GM19455 (cell line): Measurements from ENCODE around the gene SLC6A20.
"Not testable (repeated sequence)": the region's sequence is repeated elsewhere in the genome, so short reads cannot be mapped to it uniquely, and the experiment has no call there.

Experiments
- ATAC-seq: cut with Tn5 transposase; IDR thresholded peaks from one replicate; pipeline ENCODE4 v1.9.1; 2021; ENCODE audit not compliant: unreplicated experiment

SLC6A20 gene

DNA sequence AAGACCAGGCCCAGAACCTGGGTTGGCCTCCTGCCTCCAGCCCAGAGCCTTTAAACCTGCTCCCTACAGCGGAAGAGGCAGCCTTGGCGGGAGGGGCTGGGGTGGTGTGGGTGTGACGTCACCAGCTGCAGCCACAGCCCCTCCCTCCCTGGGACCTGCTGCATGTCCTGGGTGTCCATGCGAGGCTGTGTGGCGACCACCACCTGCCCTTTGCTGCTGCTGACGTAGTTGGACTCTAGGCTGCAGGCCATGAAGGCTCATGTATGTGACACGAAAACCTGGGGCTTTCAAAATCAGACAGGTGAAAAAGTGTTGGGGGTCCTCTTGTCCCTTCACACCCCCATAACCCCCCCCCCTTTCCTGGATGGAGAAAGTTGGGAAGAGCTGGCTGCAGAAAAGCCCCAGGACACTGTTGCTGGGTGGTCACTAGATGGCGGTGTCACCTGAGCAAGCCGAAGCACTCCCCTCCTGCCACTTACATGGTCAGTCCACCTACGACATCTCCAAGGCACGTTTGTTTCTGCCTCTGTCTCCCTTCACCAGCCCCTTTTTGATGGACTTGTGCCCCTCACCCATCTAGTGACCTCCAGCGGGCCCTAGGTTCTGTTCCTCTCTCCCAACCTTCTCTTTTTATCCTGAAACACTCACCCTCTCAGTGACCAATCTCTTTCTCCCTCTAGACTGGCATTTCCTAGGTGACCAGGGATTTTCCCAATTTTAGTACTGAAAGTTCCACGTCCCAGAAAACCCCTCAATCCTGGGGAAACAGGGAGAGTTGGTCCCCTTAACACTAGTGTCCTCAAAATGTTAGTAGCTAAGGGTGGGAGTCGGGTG lies 35.2 kb downstream of the SLC6A20 start:
- ATAC-seq, result no peak

- ATAC-seq, result no peak
These were observed 36.5 kb downstream of the SLC6A20 start for GRCh38 chr3:45759851-45760250.

DNA sequence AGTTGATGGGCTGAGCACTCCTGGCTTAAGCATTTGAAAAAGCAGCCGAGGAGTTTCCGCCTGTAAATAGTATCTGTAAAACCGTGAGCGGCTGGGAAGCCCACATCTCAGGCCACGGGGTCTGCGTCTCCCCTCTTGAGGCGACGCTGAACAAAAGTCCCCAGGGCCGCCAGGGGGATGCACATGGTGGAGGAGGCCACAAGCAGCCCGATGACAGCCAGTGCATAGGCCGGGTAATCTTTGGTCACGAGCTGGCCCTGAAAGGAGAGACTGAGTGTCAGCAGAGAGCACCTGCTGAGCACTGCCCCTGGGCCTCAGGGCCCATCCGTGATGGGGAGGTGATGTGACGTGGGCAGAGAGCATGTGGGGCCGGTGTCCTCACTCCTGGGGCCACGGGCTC lies 37.5 kb downstream of the SLC6A20 start:
- no peak for ATAC-seq

DNA sequence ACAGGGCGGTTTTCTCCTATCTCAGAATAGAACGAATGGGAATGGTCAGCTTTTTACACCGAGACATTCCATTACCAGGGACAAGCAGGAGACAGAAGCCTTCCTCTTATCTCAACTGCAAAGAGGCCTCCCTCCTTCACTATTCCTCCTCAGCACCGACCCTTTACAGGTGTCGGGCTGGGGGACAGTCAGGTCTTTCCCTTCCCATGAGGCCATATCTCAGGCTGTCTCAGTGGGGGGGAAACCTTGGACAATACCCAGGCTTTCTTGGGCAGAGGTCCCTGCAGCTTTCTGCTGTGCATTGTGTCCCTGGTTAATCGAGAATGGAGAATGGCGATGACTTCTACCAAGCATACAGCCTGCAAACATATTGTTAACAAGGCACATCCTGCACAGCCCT lies 39.2 kb downstream of the SLC6A20 start:
- not testable (repeated sequence) for ATAC-seq

GRCh38 chr3:45756055-45756454 lies 40.3 kb downstream of the SLC6A20 start:
- ATAC-seq, result no peak

DNA sequence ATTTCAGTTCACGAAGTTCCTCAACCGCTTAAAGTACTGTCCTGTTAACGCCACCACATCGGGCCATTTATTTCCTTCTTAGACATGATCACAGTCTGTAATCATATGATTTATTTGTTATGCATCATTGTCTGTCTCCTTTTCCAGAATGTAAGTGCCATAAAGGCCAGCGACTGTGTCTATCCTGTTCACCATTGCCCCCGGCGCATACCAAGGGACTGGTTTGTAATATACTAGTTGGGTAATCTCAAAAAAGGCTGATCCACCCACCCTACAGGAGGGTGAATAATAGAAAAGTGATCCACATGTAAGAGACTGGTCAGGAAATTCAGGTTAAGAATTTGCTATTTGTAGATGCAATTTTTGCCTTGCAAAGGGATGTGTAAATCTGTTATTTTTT lies 41.9 kb downstream of the SLC6A20 start:
- no peak for ATAC-seq

GRCh38 chr3:45753095-45753494 lies 43.2 kb downstream of the SLC6A20 start:
- ATAC-seq, result no peak

GRCh38 chr3:45751537-45752242 lies 44.6 kb downstream of the SLC6A20 start:
- ATAC-seq, result no peak

DNA sequence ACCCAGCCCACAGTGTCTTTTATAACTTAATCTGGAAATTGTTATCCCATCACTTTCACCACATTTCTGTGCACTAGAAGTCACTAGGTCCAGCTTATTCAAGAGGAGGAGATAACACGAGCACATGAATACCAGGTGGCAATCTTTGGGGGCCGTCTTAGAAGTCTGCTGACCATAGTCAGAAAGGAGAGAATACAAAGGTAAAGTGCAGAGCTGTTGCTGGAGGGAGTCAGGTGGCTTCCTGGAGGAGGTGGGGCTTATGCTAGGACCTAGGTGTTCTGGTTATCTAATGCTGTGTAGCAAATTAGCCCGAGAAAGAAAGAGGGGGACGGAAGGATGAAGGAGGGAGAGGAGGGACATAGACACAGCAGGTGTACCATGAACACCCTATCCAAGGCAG lies 46.5 kb downstream of the SLC6A20 start:
- ATAC-seq, result no peak

- not testable (repeated sequence) for ATAC-seq
These were observed 47.2 kb downstream of the SLC6A20 start for GRCh38 chr3:45749036-45749600.

DNA sequence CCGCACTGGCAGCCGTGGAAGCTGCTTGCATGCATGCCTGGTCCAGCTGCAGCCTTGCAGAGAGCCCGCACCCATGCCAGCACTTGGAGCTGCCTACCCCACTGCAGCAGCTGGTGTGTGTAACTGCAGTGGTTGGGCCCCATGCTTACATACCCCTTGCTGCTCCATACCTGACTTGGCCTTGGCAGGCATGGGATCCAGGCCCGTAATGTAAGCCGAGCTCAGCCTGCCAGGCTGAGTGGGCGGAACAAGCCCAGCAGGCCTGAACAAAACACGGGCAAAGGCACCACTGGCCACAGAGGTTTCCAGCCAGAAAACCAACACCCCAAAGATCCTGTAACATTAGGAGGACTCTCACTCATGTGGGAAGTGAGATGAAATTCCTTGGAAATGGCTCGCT lies 48.3 kb downstream of the SLC6A20 start:
- no peak for ATAC-seq

DNA sequence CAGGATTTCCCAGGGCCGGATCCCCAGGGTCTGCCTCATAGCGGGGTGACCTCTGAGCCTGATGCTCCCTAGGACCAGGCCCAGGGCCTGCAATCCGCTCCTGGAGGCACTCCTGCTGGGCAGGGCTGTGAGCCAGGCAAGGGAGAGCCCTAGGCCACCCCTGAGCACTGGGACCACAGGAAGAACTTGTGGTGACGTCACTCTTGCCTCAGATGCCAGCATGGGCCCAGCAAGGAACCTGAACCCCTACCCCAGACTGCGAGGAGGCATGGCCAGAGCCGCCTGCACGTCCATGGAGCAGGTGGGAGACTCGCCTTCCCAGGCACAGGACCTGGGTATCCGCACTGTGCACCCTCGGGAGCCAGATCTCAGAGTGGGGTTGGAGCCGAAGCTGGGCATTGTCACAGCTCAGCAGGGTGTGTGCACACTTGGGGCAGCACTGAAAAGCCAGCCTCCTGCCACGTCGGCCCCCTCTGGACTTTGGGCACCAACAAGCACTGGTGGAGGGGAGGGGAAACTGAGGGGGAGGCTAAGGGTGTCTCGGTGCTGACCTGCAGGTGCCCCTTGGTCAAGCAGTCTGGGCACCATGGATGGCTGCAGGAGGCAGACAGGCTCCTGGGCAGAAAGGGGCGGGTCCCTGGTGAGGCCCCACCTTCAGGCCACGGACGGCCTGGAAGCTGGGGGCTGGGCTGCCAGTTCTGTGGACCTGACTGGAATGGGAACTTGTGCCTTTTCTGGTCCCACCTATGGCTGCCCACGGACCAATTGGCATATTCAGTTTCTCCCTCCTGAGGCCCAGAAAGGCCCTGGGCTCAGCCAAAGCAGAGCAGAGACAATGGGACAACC lies 49.3 kb downstream of the SLC6A20 start:
- ATAC-seq, result no peak

DNA sequence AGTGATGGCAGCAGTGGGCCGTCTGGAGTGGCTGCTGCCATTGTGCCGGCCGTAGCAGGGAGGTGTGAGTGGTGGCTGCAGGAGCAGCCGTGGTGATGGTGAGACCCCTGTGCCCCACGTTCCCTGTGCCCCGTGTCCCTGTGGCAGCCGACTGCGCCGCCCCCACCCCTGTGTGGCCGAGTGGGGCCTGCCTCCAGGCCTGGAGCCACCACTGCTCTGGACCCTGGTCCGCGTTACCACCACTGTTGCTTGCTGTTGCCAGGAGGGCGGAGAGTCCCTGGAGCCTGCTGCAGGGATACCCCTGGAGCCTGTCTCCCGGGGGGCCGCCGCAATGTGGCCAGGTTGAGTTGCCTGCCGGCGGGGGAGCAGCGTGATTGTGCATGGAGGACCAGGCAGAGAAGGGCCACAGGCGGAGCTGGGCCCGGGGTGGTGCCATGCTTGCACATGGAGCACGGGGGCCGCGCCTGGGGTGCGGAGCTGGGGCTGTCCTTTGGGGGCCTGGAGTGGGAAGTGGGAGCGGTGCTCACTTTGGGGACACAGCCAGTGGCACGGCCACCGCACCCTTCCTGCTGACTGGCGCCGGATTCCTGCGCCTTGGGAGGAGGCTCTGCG lies 50.1 kb downstream of the SLC6A20 start:
- no peak for ATAC-seq

DNA sequence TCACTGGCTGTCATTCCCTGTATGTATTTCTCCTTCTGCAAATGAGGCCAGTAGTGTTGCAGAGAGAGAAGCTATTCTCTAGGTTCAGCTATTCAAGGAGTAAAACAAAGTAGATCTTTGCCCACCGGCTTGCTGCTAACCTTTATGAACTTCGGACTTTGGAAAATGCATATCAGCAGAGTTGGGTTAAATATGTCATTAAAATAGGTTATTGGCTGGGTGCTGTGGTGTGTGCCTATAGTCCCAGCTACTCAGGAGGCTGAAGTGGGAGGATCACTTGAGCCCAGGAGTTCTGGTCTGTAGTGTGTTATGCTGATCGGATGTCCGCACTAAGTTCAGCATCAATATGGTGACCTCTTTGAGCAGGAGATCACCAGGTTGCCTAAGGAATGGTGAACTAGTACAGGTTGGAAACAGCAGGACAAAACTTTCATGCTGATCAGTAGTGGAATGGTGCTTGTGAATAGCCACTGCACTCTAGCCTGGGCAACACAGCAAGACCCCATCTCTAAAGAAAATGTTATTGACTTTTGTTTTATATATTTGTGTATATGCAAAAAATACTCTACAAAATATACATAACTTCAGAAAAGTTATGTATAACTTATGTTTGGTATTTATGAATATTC lies 53.8 kb downstream of the SLC6A20 start:
- no peak for ATAC-seq

DNA sequence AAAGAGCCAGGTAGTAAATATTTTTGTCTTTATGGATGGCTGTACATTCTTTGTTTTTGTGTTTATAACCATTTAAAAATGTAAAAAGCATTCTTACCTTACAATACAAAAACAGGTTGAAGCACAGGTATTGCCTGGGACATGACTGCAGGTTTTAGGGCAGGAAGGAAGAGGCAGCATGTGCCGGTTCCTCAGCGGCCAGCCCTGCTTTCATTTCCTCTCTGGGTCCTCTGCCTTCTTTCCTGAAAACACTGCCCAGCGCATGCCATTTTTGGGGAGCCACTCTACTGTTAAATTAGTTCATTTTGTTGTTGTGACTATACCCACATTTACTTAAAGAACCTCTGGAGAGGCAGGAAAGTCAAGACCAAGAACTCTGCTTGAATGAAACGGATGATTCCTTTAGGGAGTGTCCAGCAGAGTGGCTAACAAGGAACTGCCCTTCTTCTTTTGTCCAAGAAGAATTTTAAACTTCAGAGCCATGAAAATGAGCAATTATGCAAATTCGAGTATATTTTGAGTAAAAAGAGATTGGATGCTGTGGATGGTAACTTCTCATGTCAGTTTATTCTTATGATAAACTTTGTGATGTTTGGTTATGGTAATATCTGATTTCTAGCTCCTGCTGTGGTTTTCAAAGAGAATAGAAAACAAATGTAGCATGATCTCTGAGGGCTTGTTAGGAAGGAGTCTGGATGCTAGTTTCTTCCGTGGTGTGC lies 54.4 kb downstream of the SLC6A20 start:
- ATAC-seq, result no peak

GRCh38 chr3:45741247-45741646 lies 55.1 kb downstream of the SLC6A20 start:
- ATAC-seq, result no peak

DNA sequence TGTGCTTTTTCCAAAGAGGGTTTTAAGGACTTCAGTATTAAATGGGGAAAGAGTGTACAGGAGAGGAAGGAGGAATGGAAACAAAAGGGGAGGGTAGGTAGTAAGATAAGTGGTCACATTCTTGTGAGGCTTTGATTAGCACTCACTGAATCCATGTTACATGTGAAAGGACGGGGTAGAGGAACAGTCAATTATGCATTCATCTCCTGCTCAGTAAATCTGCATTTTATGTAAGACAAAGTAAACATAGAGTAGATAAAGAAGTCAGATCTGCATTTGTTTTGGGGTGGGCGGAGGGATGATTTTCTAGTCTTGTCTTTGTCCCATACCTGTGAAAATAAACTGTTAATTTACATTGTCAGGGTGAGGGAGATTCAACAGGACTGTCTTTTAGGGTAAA lies 56.3 kb downstream of the SLC6A20 start:
- ATAC-seq, result no peak

DNA sequence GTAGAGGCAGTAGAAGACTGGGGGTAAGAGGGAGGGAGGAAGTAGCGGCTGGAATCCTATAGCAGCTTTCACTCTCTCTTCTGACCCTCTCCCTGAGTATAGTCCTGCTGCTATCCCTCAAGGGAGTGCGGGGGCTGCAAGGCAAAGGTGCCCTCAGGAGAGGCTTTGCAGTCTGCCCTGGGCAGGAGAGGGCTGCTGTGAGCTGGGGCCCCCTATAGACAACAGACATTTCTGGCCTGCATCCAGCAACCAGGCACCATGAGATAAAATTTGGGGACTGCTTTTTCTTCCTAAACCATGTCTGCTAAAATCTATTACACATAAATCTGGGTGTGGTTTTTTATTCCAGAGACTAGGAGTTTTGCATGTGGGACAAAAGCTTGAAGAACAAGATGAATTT lies 59.1 kb downstream of the SLC6A20 start:
- ATAC-seq, result no peak

DNA sequence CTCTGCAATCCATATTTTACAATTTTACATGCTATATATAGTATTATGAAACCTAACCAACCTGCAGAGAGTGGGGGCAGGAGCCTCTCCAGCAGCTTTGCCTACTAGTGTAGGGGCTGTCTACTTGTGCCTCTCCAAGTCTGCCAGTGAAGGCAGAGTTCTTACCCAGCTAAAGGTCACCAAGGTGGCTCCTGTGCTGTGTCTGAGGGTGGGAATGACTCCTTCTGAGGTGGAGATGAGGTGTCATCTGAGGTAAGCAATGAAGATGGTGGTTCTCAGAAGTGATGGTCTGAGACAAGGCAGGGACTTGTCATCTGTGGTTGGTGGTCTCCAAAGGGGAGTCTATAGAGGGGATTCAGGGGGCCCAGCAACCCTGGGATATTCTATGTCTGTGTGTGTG lies 59.6 kb downstream of the SLC6A20 start:
- ATAC-seq, result no peak
